Activated B cell treated with CpG ODN at 0.5 μM for 24 hours (primary cell): Measurements from ENCODE around the gene PRRT2. TPM values are rescaled to one million over a fixed set of nuclear protein-coding genes. Genes with fewer than 3 reads are reported as not detected.
"Not testable (repeated sequence)": the region's sequence is repeated elsewhere in the genome, so short reads cannot be mapped to it uniquely, and the experiment has no call there.

ENCODE experiments used
- ATAC-seq: fragments of 200-7000 bp; cut with Tn5 transposase; one replicate; pipeline ENCODE4 v1.10.0; 2021; ENCODE audit warnings: low read depth, mild to moderate bottlenecking, moderate library complexity
- CTCF ChIA-PET: fragments of 350-600 bp; sonication (Branson Sonifier 250); formaldehyde crosslinking; loops from one replicate; lab custom pipeline; 2021; ENCODE audit warnings: antibody characterized with exemption; lab: Charles Lee
- POLR2A ChIA-PET: fragments of 350-600 bp; sonication (Branson Sonifier 250); formaldehyde crosslinking; loops from one replicate; lab custom pipeline; 2021; ENCODE audit warnings: antibody characterized with exemption; lab: Charles Lee
- DNase-seq: peaks from one replicate; pipeline ENCODE4 v3.0.0; 2022
- H3K27ac Mint-ChIP-seq: one replicate; pipeline ENCODE4 v1.8.0; 2020; ENCODE audit warnings: mixed read lengths
- H3K27me3 Mint-ChIP-seq: one replicate; pipeline ENCODE4 v1.8.0; 2021; ENCODE audit warnings: mixed read lengths
- H3K36me3 Mint-ChIP-seq: one replicate; pipeline ENCODE4 v1.8.0; 2021; ENCODE audit warnings: low read depth, mixed read lengths
- H3K4me1 Mint-ChIP-seq: one replicate; pipeline ENCODE4 v1.8.0; 2021; ENCODE audit warnings: mixed read lengths
- H3K4me3 Mint-ChIP-seq: one replicate; pipeline ENCODE4 v1.8.0; 2020; ENCODE audit warnings: mild to moderate bottlenecking, mixed read lengths
- H3K9me3 Mint-ChIP-seq: one replicate; pipeline ENCODE4 v1.8.0; 2020; ENCODE audit warnings: mixed read lengths
- intact Hi-C: fragments of 100-400 bp; cut with micrococcal nuclease; formaldehyde crosslinking; loops from one replicate; pipeline ENCODE4 v1.15.1; 2024
- total RNA-seq: library from RNA; stranded (reverse); gene quantifications from 2 replicates; pipeline ENCODE4 v1.2.3, GENCODE V29; 2022
- TF ChIP-seq, protein P1 (sequence below): fragments of 200-600 bp; IDR thresholded peaks from one replicate; pipeline ENCODE4 v1.8.0; 2022; ENCODE audit warnings: antibody characterized with exemption, mild to moderate bottlenecking

PRRT2 gene
- total RNA-seq, 1 donor from 2014 or later, result 0.11 TPM

DNA sequence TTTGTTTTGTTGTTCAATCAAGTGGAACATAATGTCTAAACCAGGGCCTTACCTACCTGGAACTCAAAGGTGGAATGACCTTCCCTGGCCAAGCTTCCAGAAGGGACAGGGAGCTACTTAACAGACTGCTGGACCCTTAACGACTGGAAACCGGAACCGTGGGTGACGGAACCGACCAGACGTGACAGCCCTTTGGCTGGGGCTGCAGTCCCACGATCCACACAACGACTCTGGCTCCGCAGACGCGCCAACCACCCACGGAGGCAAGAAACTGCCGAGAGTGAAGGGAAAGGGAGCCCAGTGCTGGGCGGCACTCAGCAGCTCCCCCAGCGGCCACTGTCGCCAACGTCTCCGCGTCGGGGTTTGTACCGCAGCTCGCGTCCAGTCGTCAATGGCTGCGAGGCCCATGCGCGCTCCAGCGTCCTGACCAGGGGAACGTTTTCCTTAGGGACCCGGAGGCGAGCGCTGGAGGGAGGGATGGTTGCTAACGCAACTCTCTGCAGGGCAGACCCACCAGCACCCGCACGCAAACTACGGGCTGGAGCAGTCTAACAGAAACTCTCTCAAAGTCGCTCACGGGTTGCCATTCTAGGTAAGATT lies 27.0 kb upstream of the PRRT2 start:
- ChIA-PET CTCF (interaction anchor here (0.8 to 2.1 kb wide), 13 partner anchors 12 to 87 kb away, joined by 3 to 5 read pairs (median 4); partner anchors contain the start of gene PAGR1), POLR2A (interaction anchor here (0.5 to 2.3 kb wide), 10 partner anchors 12 to 915 kb away, joined by 3 to 14 read pairs (median 4); partner anchors contain the start of gene PAGR1)
- intact Hi-C loops, result no loop called here
- Mint-ChIP-seq H3K4me1 (peaks cover 18% of the 10 kb centered on the region), H3K27me3 (no peaks in the 10 kb centered on the region), H3K9me3 (no peaks in the 10 kb centered on the region), H3K4me3 (peak overlapping the region; percentile 68), H3K36me3 (no peaks in the 10 kb centered on the region), H3K27ac (peak overlapping the region; percentile 46)
- DNase-seq, result peak; percentile 65
- TF ChIP-seq, protein P1, sequence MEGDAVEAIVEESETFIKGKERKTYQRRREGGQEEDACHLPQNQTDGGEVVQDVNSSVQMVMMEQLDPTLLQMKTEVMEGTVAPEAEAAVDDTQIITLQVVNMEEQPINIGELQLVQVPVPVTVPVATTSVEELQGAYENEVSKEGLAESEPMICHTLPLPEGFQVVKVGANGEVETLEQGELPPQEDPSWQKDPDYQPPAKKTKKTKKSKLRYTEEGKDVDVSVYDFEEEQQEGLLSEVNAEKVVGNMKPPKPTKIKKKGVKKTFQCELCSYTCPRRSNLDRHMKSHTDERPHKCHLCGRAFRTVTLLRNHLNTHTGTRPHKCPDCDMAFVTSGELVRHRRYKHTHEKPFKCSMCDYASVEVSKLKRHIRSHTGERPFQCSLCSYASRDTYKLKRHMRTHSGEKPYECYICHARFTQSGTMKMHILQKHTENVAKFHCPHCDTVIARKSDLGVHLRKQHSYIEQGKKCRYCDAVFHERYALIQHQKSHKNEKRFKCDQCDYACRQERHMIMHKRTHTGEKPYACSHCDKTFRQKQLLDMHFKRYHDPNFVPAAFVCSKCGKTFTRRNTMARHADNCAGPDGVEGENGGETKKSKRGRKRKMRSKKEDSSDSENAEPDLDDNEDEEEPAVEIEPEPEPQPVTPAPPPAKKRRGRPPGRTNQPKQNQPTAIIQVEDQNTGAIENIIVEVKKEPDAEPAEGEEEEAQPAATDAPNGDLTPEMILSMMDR, result peak; percentile 47
- ATAC-seq, result peak; percentile 98

DNA sequence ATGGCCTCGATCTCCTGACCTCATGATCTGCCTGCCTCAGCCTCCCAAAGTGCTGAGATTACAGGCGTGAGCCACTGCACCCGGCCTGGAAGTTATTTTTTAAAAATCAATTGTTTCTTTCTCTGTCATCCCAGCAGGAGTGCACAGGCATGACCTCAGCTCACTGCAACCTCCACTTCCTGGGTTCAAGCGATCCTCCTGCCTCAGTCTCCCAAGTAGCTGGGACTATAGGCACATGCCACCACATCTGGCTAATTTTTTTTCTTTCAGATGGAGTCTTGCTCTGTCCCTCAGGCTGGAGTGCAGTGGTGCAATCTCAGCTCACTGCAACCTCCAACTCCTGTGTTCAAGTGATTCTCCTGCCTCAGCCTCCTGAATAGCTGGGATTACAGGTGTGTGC lies 24.8 kb upstream of the PRRT2 start:
- POLR2A ChIA-PET, result interaction anchor here (1.1 to 1.2 kb wide), 2 partner anchors 16 to 41 kb away, joined by 3 read pairs; no protein-coding TSS in a partner anchor
- intact Hi-C loops, H3K9me3 Mint-ChIP-seq, DNase-seq, H3K36me3 Mint-ChIP-seq, H3K27ac Mint-ChIP-seq, ATAC-seq, H3K4me3 Mint-ChIP-seq, H3K27me3 Mint-ChIP-seq: not testable (repeated sequence)
- H3K4me1 Mint-ChIP-seq, result peaks cover 36% of the 10 kb centered on the region
- CTCF ChIA-PET, result interaction anchor here (1.0 kb wide), 1 partner anchor 31 kb away, joined by 3 read pairs; no protein-coding TSS in a partner anchor

DNA sequence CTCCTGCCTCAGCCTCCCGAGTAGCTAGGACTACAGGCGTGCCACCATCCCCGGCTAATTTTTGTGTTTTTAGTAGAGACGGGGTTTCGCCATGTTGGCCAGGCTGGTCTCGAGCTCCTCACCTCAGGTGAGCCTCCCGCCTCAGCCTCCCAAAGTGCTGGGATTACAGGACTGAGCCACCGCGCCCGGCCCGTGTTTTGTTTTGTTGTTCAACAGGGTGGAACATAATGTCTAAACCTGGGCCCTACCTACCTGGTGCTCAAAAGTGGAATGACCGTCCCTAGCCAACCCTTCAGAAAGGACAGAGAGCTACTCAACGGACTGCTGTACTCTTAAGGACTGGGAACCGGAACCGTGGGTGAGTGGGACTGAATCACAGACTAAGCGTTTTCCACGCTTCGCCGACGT lies 22.2 kb upstream of the PRRT2 start:
- H3K9me3 Mint-ChIP-seq, result no peaks in the 10 kb centered on the region
- H3K36me3 Mint-ChIP-seq, result peaks cover 6% of the 10 kb centered on the region
- H3K27me3 Mint-ChIP-seq, result no peaks in the 10 kb centered on the region
- TF ChIP-seq, protein P1, result no peak
- intact Hi-C loops, result loop anchor here (1.0 to 5.0 kb wide), 9 partner anchors 18 to 207 kb away; partner anchors contain the start of genes CDIPT, INO80E and PAGR1
- peak overlapping the region; percentile 93 for H3K27ac Mint-ChIP-seq
- POLR2A ChIA-PET, result interaction anchor here (0.6 to 3.0 kb wide), 26 partner anchors 8 to 958 kb away, joined by 3 to 58 read pairs (median 6); partner anchors contain the start of genes ALDOA, CDIPT, CORO1A and DCTPP1
- CTCF ChIA-PET, result interaction anchor here (0.7 to 3.4 kb wide), 10 partner anchors 14 to 89 kb away, joined by 3 to 24 read pairs (median 4); partner anchors contain the start of gene PAGR1
- peak overlapping the region; percentile 98 for H3K4me3 Mint-ChIP-seq
- DNase-seq (no peak), ATAC-seq (no peak)
- H3K4me1 Mint-ChIP-seq, result peaks cover 40% of the 10 kb centered on the region

DNA sequence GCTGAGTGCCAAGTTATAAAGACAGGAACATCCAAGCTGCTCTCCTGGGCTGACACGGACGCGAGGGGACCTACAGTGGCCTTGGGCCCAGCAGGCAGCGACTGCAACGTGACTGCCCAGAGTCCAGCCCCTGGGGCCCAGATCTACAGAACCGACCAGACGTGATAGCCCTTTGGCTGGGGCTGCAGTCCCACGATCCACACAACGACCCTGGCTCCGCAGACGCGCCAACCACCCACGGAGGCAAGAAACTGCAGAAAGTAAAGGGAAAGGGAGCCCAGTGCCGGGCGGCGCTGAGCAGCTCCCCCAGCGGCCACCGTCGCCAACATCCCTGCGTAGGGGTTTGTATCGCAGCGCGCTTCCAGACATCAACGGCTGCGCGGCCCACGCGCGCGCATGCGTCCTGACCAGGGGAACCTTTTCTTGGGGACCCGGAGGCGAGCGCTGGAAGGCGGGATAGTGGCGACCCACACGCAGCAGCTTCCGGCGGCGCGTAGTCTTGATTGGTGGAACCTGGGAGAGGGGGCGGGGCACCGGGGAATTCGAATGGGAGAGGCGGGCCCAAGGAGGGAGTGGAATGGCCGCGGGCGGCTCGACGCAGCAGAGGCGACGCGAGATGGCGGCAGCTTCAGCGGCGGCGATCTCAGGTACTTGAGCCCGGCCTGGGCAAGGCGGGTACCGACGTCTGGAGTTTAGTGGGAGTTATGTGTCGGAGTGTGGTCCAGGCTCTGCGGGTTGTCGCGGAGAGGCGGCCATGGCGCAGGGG lies 21.6 kb upstream of the PRRT2 start, which contains the start of gene KIF22:
KIF22 (plus strand) TSS at position 569 of the 766 bp plus-strand sequence; CDS start at position 578, 9 bp downstream.
- TF ChIP-seq, protein P1, result no peak
- intact Hi-C loops, result loop anchor here (1.0 to 5.0 kb wide), 9 partner anchors 17 to 206 kb away; partner anchors contain the start of genes CDIPT, INO80E and PAGR1
- no peaks in the 10 kb centered on the region for H3K9me3 Mint-ChIP-seq
- no peaks in the 10 kb centered on the region for H3K27me3 Mint-ChIP-seq
- ATAC-seq (peak; percentile 97), DNase-seq (peak; percentile 99)
- H3K4me3 Mint-ChIP-seq, result peak within 1 kb of the TSS; percentile 98
- CTCF ChIA-PET, result interaction anchor here (0.6 to 3.4 kb wide), 13 partner anchors 12 to 241 kb away, joined by 3 to 24 read pairs (median 4); partner anchors contain the start of gene PAGR1
- H3K36me3 Mint-ChIP-seq, result peaks cover 6% of the 10 kb centered on the region
- peak within 1 kb of the TSS; percentile 93 for H3K27ac Mint-ChIP-seq
- POLR2A ChIA-PET, result interaction anchor here (0.6 to 3.0 kb wide), 31 partner anchors 9 to 1318 kb away, joined by 3 to 58 read pairs (median 5); partner anchors contain the start of genes ALDOA, CDIPT, CORO1A and DCTPP1
- peaks cover 34% of the 10 kb centered on the region for H3K4me1 Mint-ChIP-seq
